GM21423 (cell line): ENCODE results near the gene QKI.

Source experiments
- ATAC-seq: cut with Tn5 transposase; IDR thresholded peaks from one replicate; pipeline ENCODE4 v1.9.1; 2021; ENCODE audit warnings: mild to moderate bottlenecking, moderate library complexity; ENCODE audit not compliant: unreplicated experiment

QKI gene

DNA sequence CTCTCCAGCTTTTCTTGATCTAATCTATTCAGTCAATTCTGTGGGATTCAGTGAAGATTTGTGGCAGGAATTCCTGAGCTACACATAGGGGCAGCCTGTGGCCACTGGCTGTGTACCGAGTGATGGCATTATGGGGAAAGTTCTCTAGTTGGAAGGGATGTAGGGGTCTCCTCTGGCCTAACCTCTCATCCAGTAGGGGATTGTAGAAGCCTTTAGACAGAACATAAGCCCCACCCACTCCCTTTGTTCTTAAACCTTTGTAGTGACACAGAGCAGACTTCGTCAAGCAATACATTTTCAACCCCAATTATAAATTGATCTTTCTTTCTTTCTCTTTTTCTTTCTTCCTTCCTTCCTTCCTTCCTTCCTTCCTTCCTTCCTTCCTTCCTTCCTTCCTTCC lies 188.9 kb downstream of the QKI start:
- ATAC-seq = no peak

DNA sequence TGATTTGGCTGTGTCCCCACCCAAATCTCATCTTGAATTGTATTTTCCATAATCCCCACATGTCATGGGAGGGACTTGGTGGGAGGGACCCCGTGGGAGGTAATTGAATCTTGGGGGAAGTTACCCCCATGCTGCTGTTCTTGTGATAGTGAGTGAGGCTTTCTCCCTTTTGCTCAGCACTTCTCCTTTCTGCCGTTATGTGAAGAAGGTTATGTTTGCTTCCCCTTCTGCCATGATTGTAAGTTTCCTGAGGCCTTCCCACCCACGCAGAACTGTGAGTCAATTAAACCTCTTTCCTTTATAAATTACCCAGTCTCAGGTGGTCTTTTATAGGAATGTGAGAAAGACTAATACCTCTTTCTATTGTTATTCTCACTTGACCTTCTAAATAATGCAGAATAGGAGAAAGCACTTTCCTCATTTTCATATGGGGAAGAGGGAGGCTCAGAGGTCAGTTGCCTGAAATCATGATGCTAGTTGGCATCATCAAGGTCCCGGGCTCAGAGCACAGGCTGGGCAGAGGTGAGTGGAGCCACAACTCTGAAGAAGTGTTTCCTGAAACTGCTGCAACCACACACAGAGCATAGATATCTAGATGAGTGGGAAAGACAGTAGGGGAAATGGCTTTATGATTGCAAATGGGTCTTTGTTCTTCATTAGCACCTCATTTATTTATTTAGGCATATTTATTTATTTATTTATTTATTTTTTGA lies 191.0 kb downstream of the QKI start:
- ATAC-seq = no peak

DNA sequence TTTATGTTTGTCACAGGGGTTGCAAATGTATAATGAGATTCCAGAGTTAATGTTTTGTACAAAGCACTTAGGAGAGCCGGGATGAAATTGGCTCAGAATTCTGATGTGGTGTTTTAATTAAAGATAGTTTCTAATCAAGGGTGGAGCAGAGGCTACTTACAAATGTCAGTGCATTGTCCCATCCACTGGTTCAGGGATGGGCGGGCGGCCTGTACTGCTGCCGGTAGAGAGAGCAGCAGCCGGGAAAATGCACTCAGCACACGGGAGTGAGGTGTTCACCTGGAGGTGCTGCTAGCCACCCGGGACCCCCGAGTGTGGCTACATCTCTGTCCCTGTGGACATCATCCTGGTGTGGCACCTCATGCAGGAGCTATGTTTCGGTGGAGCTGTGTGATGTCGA lies 193.3 kb downstream of the QKI start:
- ATAC-seq = no peak

DNA sequence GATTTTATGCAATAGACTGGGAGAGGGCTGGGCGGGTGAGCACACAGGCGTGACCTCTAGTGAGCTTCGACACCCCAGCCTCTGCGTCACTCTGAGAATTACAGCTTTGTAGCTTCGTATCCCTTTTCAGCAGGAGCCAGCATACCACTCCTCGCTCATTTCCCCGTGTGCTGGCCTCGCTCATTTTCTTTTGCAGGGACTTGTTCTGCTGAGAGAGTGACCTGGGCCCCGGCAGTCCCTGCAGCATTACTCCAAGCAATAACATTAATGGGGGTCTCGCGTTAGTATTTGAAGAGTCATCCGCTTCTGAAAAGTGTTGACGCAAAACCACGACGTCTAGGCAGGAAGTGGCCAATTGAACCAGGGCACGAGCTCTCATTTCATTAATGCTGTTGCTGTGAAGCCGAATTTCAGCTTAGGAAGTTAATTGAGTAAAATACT lies 193.7 kb downstream of the QKI start:
- no peak for ATAC-seq

DNA sequence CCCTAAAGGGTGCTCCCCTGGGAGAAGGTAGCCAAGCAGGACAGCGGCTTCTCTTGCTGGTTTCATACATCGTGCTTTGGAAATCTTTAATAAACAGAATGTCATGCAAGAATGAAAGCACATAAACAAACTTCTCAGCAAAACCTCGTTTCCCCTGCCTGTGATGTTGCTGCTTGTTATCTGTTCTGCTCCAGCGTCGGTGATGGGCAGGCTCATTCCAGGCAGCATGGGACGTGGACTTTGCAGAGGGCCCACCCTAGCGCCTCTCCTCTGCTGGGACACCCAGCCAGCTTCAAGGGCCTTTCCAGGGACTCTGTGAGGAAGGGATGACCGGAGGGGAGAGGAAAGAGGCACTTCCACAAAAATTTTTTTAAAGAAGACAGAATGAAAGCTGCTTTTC lies 197.7 kb downstream of the QKI start:
- no peak for ATAC-seq

DNA sequence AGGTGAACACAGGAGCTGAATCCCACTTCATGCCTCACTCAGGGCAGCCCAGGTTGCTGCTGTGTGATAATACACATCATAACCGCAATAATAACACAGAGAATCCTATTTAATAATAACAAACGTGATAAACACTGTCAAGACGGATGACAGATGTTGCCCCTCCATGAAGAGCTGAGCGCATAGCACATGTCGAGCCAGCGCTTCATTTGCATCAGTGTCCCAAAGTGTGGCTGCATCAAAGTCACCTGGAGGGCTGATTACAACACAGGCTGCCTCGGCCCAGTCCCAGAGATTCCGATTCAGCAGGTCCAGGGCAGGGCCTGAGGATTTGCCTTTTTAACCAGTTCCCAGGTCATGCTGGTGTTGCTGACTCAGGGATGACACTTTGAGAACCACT lies 198.5 kb downstream of the QKI start:
- ATAC-seq = no peak

DNA sequence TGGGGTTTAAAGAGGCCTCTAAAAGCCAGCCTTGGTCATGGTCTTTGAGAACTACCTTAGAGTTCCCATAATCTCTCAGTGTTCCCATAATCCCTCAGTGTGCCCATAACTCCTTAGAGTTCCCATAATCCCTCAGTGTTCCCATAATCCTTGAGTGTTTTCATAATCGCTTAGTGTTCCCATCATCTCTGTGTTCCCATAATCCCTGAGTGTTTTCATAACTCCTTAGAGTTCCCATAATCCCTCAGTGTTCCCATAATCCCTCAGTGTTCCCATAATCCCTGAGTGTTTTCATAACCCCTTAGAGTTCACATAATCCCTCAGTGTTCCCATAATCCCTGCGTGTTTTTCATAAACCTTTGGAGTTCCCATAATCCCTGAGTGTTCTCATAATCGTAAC lies 199.2 kb downstream of the QKI start:
- ATAC-seq = no peak

DNA sequence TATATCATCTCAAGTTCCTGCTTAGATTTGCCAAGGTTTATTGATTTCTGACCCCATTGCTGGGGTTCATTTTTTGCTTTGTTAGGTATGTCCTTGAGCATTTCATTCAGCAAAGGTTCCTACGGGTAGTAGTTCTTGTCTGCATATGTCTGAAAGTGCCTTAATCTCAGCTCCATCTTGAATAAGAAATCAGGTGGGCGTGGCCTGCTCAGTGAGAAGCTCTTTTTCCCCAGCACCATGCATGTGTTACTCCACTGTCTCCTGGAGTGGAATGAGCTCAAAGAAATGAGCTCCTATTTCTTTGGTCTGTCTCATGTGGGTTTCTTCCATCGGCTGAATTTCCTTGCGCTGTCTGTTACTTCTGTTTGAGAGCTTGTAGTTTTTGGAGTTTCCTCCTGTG lies 201.9 kb downstream of the QKI start:
- ATAC-seq = no peak

DNA sequence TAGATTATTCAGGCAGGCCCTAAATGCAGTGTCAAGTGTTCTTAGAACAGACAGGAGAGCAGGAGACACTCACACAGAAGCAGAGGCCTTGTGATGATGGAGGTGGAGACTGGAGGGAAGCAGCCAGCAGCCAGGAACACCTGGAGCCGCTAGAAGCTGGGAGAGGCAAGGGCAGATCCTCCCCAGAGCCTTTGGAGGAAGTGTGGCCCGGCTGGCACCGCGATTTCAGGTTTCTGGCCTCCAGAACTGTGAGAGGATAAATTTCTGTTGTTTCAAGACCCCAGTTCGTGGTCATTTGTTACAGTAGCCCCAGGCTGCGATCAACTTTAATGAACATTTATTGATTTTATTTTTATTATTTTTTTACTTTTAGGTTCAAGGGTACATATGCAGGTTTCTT lies 203.0 kb downstream of the QKI start:
- ATAC-seq = no peak

DNA sequence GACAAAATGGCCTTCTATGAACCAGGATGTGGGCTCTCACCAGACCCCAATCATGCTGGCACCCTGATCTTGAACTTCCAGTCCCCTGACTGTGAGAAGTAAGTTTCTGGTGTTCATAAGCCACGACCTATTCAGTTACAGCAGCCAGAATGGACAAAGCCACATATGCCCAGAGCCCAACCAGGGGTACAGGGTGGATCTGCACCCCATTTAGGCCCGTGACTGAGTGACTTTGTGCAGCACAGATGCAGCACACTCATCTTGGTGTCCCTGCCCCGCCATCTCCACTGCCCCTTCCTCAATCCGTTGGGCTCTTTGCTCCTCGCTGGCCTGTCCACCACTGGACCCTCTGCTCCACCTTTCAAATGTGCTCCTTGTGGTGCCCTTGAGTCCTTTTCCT lies 205.6 kb downstream of the QKI start:
- no peak for ATAC-seq

DNA sequence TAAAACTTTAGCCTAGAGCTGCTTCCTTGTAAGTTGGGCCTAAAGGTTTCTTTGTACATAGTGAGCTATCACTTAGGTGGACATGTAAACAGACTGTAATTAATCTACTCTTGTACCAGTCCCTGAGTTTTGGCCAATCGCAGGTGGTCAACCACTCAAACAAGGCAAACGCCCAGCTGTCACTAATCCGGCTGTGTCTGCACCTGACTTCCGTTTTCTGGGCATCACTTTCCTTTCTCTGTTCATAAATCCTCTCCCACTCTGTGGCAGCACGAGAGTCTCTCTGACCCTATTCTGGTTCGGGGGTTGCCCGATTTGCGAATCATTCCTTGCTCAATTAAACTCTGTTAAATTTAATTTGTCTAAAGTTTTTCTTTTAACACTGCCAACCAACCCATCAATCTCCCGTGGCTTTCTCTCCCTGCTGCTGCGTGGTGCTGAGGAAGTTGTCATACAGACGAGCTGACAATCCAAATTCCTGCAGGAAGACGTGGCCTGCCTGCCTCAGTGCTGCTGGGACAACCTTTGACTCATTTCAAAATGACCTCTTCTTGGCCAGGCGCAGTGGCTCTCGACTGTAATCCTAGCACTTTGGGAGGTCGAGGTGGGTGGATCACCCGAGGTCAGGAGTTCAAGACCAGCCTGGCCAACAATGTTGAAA lies 206.3 kb downstream of the QKI start:
- no peak for ATAC-seq

DNA sequence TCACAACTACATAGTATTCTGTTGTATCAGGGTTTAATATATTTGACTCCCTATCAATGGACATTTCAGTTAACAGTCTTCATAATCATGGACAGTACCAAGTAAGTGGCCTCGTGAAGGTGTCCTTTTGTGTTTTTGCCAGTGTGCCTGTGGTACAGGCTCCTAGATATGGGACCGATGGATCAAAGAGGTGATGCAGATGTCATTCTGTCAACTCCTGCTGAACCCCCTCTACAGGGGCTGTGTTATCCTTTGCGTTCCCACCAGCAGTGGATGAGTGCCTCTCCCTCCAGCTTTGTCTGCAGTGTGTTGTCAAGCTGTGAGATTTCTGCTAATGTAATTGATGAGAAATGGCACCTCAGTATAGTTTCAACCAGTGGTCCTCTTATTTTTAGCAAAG lies 210.7 kb downstream of the QKI start:
- no peak for ATAC-seq

DNA sequence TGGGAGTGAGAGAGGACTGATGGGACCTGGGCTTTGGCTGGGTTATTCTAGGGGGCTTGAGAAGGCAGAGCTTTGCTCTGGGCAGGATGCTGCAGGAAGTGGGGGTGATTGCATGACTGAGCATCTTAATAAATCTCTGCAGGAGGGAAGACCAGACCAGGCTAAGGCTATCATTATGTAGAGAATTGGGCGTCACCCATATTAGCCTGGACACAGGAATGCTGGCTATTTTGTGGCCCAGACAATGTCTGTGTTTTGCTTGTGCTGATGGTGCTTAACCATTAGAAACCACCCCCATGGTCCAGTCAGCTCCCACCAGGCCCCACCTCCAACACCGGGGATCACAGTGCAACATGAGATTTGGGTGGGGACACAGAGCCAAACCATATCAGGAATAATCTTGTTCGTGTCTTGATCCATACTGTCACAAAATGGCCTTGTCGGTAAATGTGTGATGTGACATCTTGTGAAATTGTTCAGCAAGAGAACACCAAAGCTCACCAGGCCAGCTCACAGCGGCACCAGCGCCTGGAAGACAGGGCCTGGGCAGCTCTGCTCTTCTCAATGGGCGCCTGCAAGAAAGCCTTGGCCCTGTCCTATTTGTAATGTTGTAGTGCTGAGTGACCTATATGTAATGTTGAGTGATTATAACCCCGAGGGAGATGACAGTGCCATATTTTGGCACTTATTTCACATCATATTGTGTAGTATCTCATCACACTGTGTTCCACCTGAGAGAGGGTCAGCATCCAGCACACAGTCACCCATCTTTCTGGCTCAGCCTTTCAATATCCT lies 211.8 kb downstream of the QKI start:
- ATAC-seq = no peak

DNA sequence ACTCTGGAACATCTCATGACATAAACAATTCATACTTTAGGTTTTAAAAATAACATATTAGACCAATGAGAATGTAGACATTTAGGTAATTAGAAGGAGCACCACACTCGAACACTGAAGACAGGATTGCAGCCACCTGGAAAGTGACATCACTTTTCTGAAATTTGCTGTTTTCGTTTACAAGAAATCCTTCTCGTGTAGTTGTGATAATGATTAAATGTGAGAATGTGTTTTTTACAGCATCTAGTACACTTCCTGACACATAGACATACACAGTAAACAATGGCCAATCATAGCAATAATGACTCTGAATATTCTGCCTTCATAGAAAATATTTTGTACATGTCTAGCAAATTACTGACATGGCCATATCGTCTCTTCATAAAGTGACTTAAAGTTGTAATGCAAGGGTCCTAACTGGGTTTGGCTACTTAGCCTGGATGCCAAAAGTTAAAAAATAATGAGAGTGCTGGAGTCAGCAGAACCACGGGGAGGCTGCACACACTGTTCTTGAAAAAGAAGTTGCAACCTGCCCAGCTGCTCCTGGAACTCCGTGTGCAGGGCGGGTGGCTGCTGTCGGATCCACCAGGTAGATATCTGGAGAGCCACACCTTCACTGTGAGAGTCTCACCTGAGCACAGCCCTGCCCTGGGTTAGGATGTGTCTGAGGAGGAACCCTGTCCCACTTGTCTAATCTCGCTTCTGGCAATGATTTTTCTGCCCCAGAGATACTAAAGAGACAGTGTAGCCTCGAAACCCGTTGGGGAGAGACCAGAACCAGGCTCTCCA lies 212.9 kb downstream of the QKI start:
- no peak for ATAC-seq
